Measurements from ENCODE around the gene CCDC9B.
A peak's percentile ranks its signal among the peaks of the same experiment; 100 is the strongest.

The CCDC9B gene

DNA sequence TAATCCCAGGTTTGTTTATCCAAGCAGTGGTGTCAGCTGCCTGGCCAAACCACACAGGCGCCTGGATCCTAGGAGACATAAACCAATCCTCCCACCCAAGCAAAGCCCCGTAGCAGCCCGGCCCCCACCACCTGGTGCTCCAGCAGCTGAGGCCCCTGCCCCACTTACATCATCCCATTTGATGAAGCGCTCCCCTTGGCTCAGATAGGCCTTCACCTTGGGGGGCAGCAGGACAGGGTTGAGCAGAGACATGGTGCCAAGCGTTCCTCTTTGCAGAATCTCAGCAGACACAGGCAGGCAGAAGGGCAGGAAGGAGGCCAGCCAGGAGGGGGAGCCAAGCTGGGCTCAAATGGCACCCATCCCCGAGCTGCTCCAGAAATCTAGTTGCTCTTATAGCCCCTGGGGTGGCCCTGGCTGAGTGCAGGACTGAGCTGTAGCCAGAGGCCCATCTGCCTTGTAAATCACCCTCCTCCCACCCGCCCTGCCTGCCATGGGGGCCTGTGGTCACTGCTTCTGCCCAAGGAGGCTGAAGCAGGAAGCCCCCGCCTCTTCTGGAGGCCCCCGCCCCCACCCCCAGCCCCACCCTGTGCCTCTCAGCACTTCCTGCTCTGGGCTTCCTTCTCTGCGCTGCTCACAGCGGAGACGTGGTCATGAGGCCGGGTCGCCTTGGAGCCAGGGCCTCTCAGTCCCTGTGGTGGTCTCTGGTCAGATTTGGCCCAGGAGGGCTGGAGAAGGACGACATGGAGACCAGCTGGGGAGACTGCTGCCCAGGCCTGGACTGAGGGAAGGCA, 33.1 kb downstream of the CCDC9B start, which contains the start of gene PLCB2:
Gene PLCB2 (minus strand): TSS at position 515 of the 791 bp plus-strand sequence. CDS start 263 bp downstream, at position 252.
- H3K4me3 ChIP-seq (ENCODE audit: low read length) = peak within 1 kb of the TSS; percentile 73
- peaks cover 15% of the 10 kb centered on the region; the same call in 1 of the 2 replicates for H3K27me3 ChIP-seq (ENCODE audit: control insufficient read depth, low read length)

DNA sequence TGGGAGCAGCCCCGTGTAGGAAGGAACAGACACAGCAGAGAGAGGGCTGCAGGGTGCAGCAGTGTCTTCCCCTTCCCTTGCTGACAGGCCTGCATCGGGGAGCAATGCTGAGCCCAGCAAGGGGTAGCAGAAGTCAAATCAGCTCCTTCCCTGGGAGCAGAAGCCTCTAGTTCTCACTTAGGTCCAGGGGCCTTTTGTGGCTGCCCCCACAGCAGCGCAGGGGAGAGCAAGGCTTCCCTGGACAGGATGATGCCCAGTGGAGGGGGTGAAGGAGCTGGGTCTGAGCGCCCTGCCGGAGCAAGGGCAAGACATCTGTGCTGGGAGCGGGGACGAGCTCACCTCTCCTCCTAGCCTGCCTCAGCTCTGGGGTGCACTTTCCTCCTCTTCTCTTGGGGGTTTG, 33.8 kb downstream of the CCDC9B start:
- H3K36me3 ChIP-seq (ENCODE audit: control insufficient read depth, low read length) = no peaks in the 10 kb centered on the region
- peak overlapping the region; percentile 73 for H3K4me2 ChIP-seq (ENCODE audit: low read length)
- peaks cover 32% of the 10 kb centered on the region for H3K4me1 ChIP-seq (ENCODE audit: control insufficient read depth, low read length)
- H3K4me3 ChIP-seq (ENCODE audit: low read length) = peak overlapping the region; percentile 73
- no peaks in the 10 kb centered on the region for H3F3A ChIP-seq (ENCODE audit: control insufficient read depth, insufficient read depth)
- H3K27me3 ChIP-seq (ENCODE audit: control insufficient read depth, low read length) = peaks cover 12% of the 10 kb centered on the region; the same call in 1 of the 2 replicates
- no peaks in the 10 kb centered on the region for H3K9me2 ChIP-seq (replicated peaks; ENCODE audit: control insufficient read depth, low read length)
- no peaks in the 10 kb centered on the region for H4K20me1 ChIP-seq (ENCODE audit: control insufficient read depth, insufficient read depth, low read depth, low read length)
- no peaks in the 10 kb centered on the region for H3K79me2 ChIP-seq (ENCODE audit: control insufficient read depth, low read length)
- H3K27ac ChIP-seq (ENCODE audit: low read depth, low read length) = no peak overlapping the region
- TF ChIP-seq, protein P1, sequence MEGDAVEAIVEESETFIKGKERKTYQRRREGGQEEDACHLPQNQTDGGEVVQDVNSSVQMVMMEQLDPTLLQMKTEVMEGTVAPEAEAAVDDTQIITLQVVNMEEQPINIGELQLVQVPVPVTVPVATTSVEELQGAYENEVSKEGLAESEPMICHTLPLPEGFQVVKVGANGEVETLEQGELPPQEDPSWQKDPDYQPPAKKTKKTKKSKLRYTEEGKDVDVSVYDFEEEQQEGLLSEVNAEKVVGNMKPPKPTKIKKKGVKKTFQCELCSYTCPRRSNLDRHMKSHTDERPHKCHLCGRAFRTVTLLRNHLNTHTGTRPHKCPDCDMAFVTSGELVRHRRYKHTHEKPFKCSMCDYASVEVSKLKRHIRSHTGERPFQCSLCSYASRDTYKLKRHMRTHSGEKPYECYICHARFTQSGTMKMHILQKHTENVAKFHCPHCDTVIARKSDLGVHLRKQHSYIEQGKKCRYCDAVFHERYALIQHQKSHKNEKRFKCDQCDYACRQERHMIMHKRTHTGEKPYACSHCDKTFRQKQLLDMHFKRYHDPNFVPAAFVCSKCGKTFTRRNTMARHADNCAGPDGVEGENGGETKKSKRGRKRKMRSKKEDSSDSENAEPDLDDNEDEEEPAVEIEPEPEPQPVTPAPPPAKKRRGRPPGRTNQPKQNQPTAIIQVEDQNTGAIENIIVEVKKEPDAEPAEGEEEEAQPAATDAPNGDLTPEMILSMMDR (IDR thresholded peaks at IDR 0.05; ENCODE audit: low read depth, low read length, poor library complexity, severe bottlenecking) = no peak
- no peak for TF ChIP-seq EZH2phosphoT487 (IDR thresholded peaks at IDR 0.05; ENCODE audit: borderline replicate concordance, low read length)
- H3K9me3 ChIP-seq (ENCODE audit: control insufficient read depth, insufficient read depth, low read length) = no peaks in the 10 kb centered on the region

More for the DNA sequence above, 33.1 kb downstream of the CCDC9B start, which contains the start of gene PLCB2:
- H3K4me1 ChIP-seq (ENCODE audit: control insufficient read depth, low read length) = peaks cover 32% of the 10 kb centered on the region
- H3K36me3 ChIP-seq (ENCODE audit: control insufficient read depth, low read length) = no peaks in the 10 kb centered on the region
- H4K20me1 ChIP-seq (ENCODE audit: control insufficient read depth, insufficient read depth, low read depth, low read length) = no peaks in the 10 kb centered on the region
- H3K27ac ChIP-seq (ENCODE audit: low read depth, low read length) = peak within 1 kb of the TSS; percentile 61
- no peaks in the 10 kb centered on the region for H3K79me2 ChIP-seq (ENCODE audit: control insufficient read depth, low read length)
- no peaks in the 10 kb centered on the region for H3K9me2 ChIP-seq (replicated peaks; ENCODE audit: control insufficient read depth, low read length)
- H3F3A ChIP-seq (ENCODE audit: control insufficient read depth, insufficient read depth) = no peaks in the 10 kb centered on the region
- TF ChIP-seq, protein P1 (IDR thresholded peaks at IDR 0.05; ENCODE audit: low read depth, low read length, poor library complexity, severe bottlenecking) = peak; percentile 59
- no peak for TF ChIP-seq EZH2phosphoT487 (IDR thresholded peaks at IDR 0.05; ENCODE audit: borderline replicate concordance, low read length)
- no peaks in the 10 kb centered on the region for H3K9me3 ChIP-seq (ENCODE audit: control insufficient read depth, insufficient read depth, low read length)
- H3K4me2 ChIP-seq (ENCODE audit: low read length) = peak within 1 kb of the TSS; percentile 73

DNA sequence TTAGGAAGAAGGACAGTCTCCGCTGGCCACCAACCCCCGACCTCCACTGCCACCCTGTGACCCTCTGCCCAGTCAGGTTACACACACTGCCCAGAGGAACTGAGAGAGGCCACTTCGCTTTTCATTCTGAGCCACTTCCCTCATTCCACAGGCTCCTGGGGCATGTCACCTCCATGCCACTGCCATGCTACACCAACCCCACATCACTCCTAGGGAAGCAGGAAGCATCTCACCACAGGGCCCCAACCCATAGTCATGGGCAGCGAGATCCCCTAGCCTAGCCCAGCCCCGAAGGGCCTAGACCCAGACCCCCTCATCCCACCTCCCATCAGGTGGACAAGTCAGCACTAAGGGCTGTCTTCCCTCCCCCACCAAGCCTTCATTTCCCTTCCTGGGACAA, 34.4 kb downstream of the CCDC9B start:
- Histone ChIP-seq H3F3A (ENCODE audit: control insufficient read depth, insufficient read depth) (no peaks in the 10 kb centered on the region), H3K27me3 (ENCODE audit: control insufficient read depth, low read length) (peaks cover 8% of the 10 kb centered on the region; the same call in 1 of the 2 replicates), H3K36me3 (ENCODE audit: control insufficient read depth, low read length) (no peaks in the 10 kb centered on the region), H3K4me2 (ENCODE audit: low read length) (peak overlapping the region; percentile 73), H3K79me2 (ENCODE audit: control insufficient read depth, low read length) (no peaks in the 10 kb centered on the region), H3K9me2 (replicated peaks; ENCODE audit: control insufficient read depth, low read length) (no peaks in the 10 kb centered on the region), H3K4me3 (ENCODE audit: low read length) (peak overlapping the region; percentile 73; the same call in 1 of the 2 replicates), H3K4me1 (ENCODE audit: control insufficient read depth, low read length) (peaks cover 32% of the 10 kb centered on the region), H3K9me3 (ENCODE audit: control insufficient read depth, insufficient read depth, low read length) (no peaks in the 10 kb centered on the region), H4K20me1 (ENCODE audit: control insufficient read depth, insufficient read depth, low read depth, low read length) (no peaks in the 10 kb centered on the region), H3K27ac (ENCODE audit: low read depth, low read length) (no peak overlapping the region)
- TF ChIP-seq EZH2phosphoT487 (IDR thresholded peaks at IDR 0.05; ENCODE audit: borderline replicate concordance, low read length) = no peak
- TF ChIP-seq, protein P1 (IDR thresholded peaks at IDR 0.05; ENCODE audit: low read depth, low read length, poor library complexity, severe bottlenecking) = no peak
